Measurements from ENCODE around the gene ATP6V1F.

ATP6V1F gene

GRCh38 chr7:128886391-128887168, 23.9 kb downstream of the ATP6V1F start:
- Histone ChIP-seq H3K79me2 (ENCODE audit: low read length) (no peaks in the 10 kb centered on the region), H3K9ac (ENCODE audit: low read length) (no peak overlapping the region), H3K27me3 (ENCODE audit: low read depth, low read length) (no peaks in the 10 kb centered on the region), H3K4me3 (ENCODE audit: low read length) (no peak overlapping the region), H3K36me3 (replicated peaks; ENCODE audit: low read depth, low read length) (no peaks in the 10 kb centered on the region), H4K20me1 (ENCODE audit: insufficient read depth, low read length) (no peaks in the 10 kb centered on the region), H2AFZ (ENCODE audit: low read depth, low read length) (no peak overlapping the region), H3K9me3 (ENCODE audit: insufficient read depth, low read length) (no peaks in the 10 kb centered on the region), H3K4me1 (ENCODE audit: low read length) (peaks cover 8% of the 10 kb centered on the region; the same call in 1 of the 2 replicates), H3K27ac (ENCODE audit: low read length) (no peak overlapping the region), H3K4me2 (ENCODE audit: low read length) (no peak overlapping the region)
- TF ChIP-seq EZH2phosphoT487 (IDR thresholded peaks at IDR 0.05; ENCODE audit: low read depth): no peak
- no peak for TF ChIP-seq CTCF (IDR thresholded peaks at IDR 0.05; ENCODE audit: low read depth, low read length)

GRCh38 chr7:128887169-128888038, 24.7 kb downstream of the ATP6V1F start:
- no peak overlapping the region for H3K4me3 ChIP-seq (ENCODE audit: low read length)
- H3K36me3 ChIP-seq (replicated peaks; ENCODE audit: low read depth, low read length): no peaks in the 10 kb centered on the region
- TF ChIP-seq CTCF (IDR thresholded peaks at IDR 0.05; ENCODE audit: low read depth, low read length) (no peak), EZH2phosphoT487 (IDR thresholded peaks at IDR 0.05; ENCODE audit: low read depth) (no peak)
- no peak overlapping the region for H3K9ac ChIP-seq (ENCODE audit: low read length)
- no peaks in the 10 kb centered on the region for H4K20me1 ChIP-seq (ENCODE audit: insufficient read depth, low read length)
- no peaks in the 10 kb centered on the region for H3K79me2 ChIP-seq (ENCODE audit: low read length)
- H3K4me1 ChIP-seq (ENCODE audit: low read length): peaks cover 8% of the 10 kb centered on the region; the same call in 1 of the 2 replicates
- H3K27ac ChIP-seq (ENCODE audit: low read length): no peak overlapping the region
- no peak overlapping the region for H3K4me2 ChIP-seq (ENCODE audit: low read length)
- no peak overlapping the region for H2AFZ ChIP-seq (ENCODE audit: low read depth, low read length)
- no peaks in the 10 kb centered on the region for H3K9me3 ChIP-seq (ENCODE audit: insufficient read depth, low read length)
- H3K27me3 ChIP-seq (ENCODE audit: low read depth, low read length): no peaks in the 10 kb centered on the region

- H3K9me3 ChIP-seq (ENCODE audit: insufficient read depth, low read length): no peaks in the 10 kb centered on the region
- no peak overlapping the region for H3K4me3 ChIP-seq (ENCODE audit: low read length)
- H3K27ac ChIP-seq (ENCODE audit: low read length): no peak overlapping the region
- no peak overlapping the region for H3K4me2 ChIP-seq (ENCODE audit: low read length)
- H4K20me1 ChIP-seq (ENCODE audit: insufficient read depth, low read length): no peaks in the 10 kb centered on the region
- H3K4me1 ChIP-seq (ENCODE audit: low read length): peaks cover 8% of the 10 kb centered on the region; the same call in 1 of the 2 replicates
- no peak overlapping the region for H2AFZ ChIP-seq (ENCODE audit: low read depth, low read length)
- no peak overlapping the region for H3K9ac ChIP-seq (ENCODE audit: low read length)
- H3K79me2 ChIP-seq (ENCODE audit: low read length): no peaks in the 10 kb centered on the region
- H3K36me3 ChIP-seq (replicated peaks; ENCODE audit: low read depth, low read length): no peaks in the 10 kb centered on the region
- TF ChIP-seq CTCF (IDR thresholded peaks at IDR 0.05; ENCODE audit: low read depth, low read length) (no peak), EZH2phosphoT487 (IDR thresholded peaks at IDR 0.05; ENCODE audit: low read depth) (no peak)
- H3K27me3 ChIP-seq (ENCODE audit: low read depth, low read length): no peaks in the 10 kb centered on the region
Observed at GRCh38 chr7:128888039-128888755, 25.5 kb downstream of the ATP6V1F start.
